Measurements from ENCODE around the gene IL12RB1.
A peak's percentile ranks its signal among the peaks of the same experiment; 100 is the strongest.
"Not testable (repeated sequence)": the region's sequence is repeated elsewhere in the genome, so short reads cannot be mapped to it uniquely, and the experiment has no call there.

Gene IL12RB1

DNA sequence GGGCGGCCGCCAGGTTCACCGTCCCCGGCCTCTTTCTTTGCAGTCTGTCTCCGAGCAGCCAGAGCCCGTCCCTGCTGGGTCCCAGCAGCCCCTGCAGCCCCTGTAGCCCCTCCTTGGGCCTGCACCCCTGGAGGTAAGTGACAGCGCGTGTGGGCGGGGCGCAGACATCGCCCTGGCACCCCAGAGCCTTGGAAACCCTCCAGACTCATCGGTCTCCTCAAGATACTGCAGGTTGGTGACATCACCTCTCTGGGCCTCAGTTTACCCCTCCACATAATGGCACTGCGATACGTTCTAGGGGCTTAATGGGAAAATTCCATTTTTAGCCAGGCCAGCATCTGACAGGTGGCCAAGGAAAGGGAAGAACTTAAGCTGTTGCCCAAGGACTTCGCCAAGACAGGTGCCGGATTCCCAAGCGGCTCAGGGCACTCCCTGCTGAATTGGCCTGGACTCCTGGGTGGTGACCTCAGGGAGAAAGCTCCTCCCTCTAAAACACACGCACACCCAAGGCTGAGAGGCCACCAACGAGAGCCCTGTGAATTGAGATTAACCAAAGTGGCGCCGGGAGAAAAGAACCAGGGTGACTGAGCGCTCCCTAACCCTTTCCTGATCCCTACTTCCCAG, 24.0 kb upstream of the IL12RB1 start:
- DNase-seq (ENCODE audit: low spot score): no peak

GRCh38 chr19:18109733-18110608, 23.2 kb upstream of the IL12RB1 start:
- DNase-seq (ENCODE audit: low spot score): peak; percentile 26

DNA sequence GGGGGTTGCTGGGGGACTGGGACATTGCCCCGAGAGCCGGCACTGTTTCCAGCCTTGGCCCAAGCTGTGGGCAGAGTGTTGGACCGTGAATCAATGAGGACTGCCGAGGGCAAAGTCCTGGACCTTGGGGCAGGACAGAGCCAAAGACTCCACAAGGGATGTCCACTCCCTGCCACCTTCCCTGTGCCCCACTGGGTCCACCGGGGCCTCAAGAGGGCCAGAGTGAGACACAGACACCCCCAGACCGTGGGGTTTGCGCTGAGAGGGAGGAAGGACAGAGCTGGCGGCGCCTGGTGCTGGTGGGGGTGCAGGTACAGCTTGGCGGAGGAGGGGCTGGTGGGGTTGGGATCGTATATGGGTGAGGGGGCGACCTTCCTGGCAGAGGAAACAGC, 22.6 kb upstream of the IL12RB1 start:
- DNase-seq (ENCODE audit: low spot score): no peak

DNA sequence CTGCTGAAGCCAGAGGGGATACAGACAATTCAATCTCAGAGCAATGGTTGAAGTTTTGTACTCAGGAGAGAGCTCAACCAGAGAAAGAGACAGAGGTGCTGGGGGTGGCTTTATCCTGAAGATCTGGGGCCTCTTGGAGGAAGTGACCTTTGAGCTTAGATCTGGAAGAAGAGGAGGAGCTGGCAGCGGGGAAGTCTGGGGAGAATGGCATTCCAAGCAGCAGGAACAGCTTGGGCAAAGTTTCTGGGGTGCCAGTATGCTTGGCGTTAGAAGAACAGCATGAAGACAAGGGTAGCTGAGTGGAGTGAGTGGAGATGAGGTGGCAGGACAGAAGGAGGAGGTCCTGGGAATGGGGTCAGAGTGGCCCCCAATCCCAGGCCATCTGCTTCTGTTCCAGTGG, 22.2 kb upstream of the IL12RB1 start:
- no peak for DNase-seq (ENCODE audit: low spot score)

DNA sequence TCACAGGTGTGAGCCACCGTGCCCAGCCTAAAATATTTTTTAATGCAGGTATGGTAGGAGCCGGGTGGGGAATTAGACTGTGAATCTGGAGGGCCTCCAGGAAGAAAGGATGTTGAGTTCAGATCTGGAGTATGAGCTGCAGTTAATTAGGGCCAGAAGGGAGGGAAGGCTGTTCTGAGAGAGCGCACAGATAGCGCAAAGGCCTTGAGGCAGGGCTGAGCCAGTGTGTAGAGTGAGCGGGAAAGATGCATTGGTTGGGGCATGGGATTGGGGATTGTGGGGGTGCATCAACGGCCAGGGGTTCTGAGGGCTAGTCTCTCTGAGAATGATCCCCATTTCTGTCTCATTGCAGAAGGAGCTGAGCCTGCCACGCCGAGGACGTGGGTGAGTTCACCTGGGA, 20.5 kb upstream of the IL12RB1 start:
- no peak for DNase-seq (ENCODE audit: low spot score)

DNA sequence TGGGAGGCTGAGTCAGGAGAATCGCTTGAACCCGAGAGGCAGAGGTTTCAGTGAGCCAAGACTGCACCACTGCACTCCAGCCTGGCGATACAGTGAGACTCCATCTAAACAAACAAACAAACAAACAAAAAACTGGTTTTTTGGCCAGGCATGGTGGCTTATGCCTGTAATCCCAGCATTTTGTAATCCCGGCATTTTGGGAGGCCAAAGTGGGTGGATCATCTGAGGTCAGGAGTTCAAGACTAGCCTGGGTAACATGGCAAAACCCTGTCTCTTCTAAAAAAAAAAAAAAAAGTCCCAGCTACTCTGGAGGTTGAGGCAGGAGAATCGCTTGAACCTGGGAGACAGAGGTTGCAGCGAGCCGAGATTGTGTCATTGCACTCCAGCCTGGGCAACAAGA, 18.5 kb upstream of the IL12RB1 start:
- DNase-seq (ENCODE audit: low spot score): not testable (repeated sequence)

GRCh38 chr19:18104793-18105131, 18.0 kb upstream of the IL12RB1 start:
- no peak for DNase-seq (ENCODE audit: low spot score)

DNA sequence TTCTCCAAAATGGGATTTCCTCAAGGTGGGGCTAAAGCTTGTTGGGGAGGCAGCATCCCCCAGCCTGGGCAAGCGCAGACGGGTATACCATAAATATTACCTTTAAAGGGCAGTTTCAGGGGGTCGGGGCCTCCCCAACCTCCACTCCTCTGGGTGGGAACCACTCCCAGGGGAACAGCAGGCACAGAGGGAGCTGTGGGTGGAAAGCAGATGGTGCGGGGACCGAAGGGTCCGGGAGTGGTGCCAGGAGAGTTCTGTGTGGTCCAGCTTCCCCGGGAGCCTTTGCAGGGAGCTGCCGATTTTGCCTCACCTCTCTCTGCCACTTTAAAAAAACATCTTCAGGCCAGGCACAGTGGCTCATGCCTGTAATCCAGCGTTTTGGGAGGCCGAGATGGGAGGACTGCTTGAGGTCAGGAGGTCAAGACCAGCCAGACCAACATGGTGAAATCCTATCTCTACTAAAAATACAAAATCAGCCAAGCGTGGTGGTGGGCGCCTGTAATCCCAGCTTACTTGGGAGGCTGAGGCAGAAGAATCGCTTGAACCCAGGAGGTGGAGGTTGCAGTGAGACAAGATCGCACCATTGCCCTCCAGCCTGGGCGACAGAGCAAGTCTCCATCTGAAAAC, 16.3 kb upstream of the IL12RB1 start:
- no peak for DNase-seq (ENCODE audit: low spot score)

DNA sequence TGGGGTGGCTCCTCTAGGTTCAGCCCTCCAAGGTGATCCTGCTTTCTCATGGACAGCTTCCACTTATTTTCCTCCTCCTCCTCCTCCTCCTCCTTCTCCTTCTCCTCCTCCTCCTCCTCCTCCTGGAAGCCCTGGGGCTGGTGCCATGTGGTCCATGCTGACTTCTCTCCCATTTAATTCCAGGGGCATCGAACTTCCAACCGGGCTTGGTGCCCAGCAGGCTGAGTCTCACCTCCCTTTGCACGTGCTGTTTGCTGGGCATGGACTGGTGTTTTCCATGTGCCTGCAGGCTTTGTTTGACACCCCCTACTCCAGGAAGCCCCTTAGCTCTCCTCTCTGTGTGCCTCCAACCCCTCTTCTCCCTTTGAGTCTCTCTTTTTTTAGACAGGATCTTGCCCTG, 14.5 kb upstream of the IL12RB1 start:
- no peak for DNase-seq (ENCODE audit: low spot score)

- no peak for DNase-seq (ENCODE audit: low spot score)
Observed at GRCh38 chr19:18100710-18101109, 14.0 kb upstream of the IL12RB1 start.

GRCh38 chr19:18099623-18099995, 12.9 kb upstream of the IL12RB1 start:
- DNase-seq (ENCODE audit: low spot score): no peak

DNA sequence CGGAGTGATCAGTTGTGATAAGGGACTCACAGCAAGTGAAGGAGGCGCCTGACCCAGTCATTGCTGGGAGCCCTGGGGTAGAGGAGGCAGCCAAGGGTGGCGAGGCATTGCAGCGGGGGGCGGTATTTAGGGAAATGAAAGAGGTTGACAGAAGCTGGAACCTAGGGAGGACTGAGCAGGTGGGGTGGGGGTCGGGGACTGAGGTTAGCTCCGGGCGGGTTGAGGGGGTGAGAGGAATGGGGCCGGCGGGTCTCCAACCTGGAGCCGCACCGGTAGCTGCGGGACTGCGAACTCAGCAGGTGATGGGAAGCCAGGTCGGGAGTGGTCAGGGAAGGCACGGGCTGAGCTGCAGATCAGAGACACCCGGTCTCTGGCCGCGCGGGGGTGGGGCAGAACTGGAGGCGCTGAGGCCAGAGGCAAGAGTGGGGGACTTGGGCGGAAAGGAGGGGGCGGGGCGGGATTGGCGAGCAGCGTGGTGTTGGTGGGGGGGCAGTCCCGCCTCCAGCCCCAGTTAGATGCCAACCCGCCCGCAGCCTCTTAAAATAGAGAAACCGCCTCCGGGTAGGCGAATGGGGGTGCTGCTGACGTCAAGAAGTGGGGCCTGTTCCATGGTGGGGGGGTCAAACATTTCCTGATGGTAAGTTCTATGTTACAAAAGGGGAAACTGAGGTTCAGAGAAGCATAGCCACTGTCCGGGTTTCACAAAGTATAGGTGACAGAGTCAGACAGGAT, 12.3 kb upstream of the IL12RB1 start:
- DNase-seq (ENCODE audit: low spot score): no peak

- DNase-seq (ENCODE audit: low spot score): no peak
Observed at GRCh38 chr19:18097993-18098890, 11.5 kb upstream of the IL12RB1 start.

DNA sequence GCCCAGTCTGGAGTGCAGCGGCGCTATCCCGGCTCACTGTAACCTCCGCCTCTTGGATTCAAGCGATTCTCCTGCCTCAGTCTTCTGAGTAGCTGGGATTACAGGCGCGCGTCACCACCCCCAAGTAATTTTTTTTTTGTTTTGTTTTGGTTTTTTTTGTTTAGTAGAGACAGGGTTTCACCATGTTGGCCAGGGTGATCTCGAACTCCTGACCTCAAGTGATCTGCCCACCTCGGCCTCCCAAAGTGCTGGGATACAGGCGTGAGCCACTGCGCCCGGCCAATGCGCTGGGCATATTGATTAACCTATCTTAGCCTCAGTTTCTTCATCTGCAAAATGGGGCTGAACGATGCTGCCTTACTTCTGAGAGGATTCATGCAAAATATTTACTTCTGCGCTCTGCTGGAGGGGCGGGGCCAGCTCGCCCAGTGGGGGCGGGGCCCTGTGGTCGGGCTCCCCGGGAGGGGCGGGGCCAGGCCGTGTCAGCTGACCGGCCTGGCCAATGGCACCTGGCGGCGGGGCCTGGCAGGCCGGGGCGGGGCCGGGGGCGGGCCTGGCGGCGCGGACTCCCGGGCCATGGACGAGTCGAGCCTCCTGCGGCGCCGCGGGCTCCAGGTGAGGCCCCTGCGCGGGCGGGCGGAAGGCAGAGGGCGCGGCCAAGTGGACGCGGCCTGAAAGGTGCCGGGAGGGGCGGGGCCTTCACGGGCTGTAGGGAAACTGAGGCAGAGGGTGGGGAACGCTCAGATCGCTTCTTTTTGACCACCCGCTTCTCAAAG, 10.7 kb upstream of the IL12RB1 start, which contains the start of gene MAST3:
TSS of gene MAST3 (plus strand) at position 562 of the 776 bp plus-strand sequence. CDS start at position 577, 15 bp downstream.
- peak; percentile 94 for DNase-seq (ENCODE audit: low spot score)

- no peak for DNase-seq (ENCODE audit: low spot score)
Observed at GRCh38 chr19:18096258-18096657, 9.5 kb upstream of the IL12RB1 start.

- DNase-seq (ENCODE audit: low spot score): no peak
Observed at GRCh38 chr19:18093439-18094161, 6.9 kb upstream of the IL12RB1 start.

GRCh38 chr19:18091217-18091608, 4.5 kb upstream of the IL12RB1 start:
- peak; percentile 83 for DNase-seq (ENCODE audit: low spot score)

DNA sequence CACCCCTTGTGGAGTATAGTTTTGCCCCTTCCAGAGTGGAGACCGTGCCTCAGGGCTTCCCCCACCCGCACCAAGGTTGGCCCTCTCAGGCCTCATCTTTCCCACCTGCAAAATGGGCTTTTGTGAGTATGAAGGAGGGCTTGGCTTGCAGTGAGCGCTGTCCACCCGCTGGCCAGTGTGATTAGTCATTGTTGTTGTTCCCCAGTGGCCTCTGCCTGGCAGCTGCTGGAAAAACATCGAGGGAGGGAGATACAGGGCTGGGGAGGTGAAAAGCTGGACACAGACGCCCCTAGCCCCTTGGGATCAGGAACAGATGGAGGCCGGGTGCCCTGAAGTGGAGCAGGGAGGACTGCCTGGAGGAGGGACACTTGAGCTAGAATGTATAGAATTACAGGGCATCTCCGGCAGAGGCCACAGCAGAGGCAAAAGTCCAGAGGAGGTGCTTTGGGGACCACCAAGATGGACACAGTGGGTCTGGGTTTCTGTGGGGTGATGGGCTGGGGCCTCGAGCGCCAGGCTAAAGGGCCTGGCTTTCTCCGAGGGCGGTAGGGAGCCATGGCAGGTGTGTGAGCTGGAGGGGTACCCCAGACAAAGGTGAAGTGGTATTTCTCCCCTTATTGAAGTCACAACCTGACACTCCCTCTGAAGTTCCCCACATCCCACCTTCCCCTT, 3.9 kb upstream of the IL12RB1 start:
- no peak for DNase-seq (ENCODE audit: low spot score)

DNA sequence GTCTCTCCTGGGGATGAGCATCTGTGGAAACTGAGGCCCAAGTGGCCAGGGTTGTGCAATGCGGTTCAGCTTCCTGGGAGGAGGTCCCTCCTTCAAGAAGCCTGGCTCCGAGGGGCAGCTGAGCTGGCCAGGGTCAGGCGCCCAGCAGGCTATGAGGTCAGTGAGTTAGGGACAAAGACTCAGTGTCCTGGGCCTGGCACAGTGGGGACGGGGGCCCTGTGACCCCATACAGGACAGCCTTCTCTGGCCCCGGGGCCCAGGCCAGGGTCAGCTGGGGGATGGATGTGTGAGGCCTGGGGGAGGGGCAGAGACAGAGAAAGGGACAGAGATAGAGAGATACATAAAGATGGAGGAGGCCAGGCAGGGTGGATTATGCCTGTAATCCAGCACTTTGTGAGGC, 3.0 kb upstream of the IL12RB1 start:
- no peak for DNase-seq (ENCODE audit: low spot score)

All from CD4-positive, alpha-beta T cell treated with Interleukin-2 at 100 ng/mL for 4 hours (primary cell).